Left ventricle myocardium inferior (tissue), 1 donor: ENCODE results near the gene TLR2. TPM values are rescaled to one million over a fixed set of nuclear protein-coding genes. Genes with fewer than 3 reads are reported as not detected.

Experiments
- DNase-seq: peaks from one replicate; pipeline ENCODE4 v3.0.0-alpha.2; 2020
- H3K27ac ChIP-seq: fragments of 200-600 bp; replicated peaks from 2 replicates; pipeline ENCODE4 v1.8.0; 2021
- H3K27me3 ChIP-seq: fragments of 200-600 bp; 2 replicates; pipeline ENCODE4 v1.8.0; 2021; ENCODE audit warnings: low read depth
- H3K36me3 ChIP-seq: fragments of 200-600 bp; 2 replicates; pipeline ENCODE4 v1.8.0; 2021
- H3K4me1 ChIP-seq: fragments of 200-600 bp; 2 replicates; pipeline ENCODE4 v1.8.0; 2021
- H3K4me3 ChIP-seq: fragments of 200-600 bp; 2 replicates; pipeline ENCODE4 v1.8.0; 2021; ENCODE audit warnings: mild to moderate bottlenecking, moderate library complexity
- H3K9me3 ChIP-seq: fragments of 200-600 bp; replicated peaks from 2 replicates; pipeline ENCODE4 v1.8.0; 2021
- CTCF ChIP-seq: fragments of 200-600 bp; IDR thresholded peaks from 2 replicates; pipeline ENCODE4 v1.8.0; 2021; ENCODE audit warnings: antibody characterized with exemption, mild to moderate bottlenecking, borderline replicate concordance
- intact Hi-C: fragments of 100-400 bp; cut with micrococcal nuclease; formaldehyde crosslinking; loops from one replicate; pipeline ENCODE4 v1.11.0; 2022
- long read RNA-seq: library from polyadenylated mRNA; unstranded; transcript quantifications from one replicate; pipeline ENCODE4 v2.0.0, GENCODE V29; 2021
- total RNA-seq: library from RNA; stranded (reverse); fragmentation: NEBNext Ultra II Directional; extraction: Animal tissue kit (Norgen Biotek cat#: 25700); gene quantifications from one replicate; pipeline ENCODE4 v1.2.1, GENCODE V29; 2021
- donor health status: DM: no; HTN: yes; CAD: no; lungs with severe emphysema.

Gene TLR2
- 2.8 TPM for total RNA-seq
- long read RNA-seq, partial matches to known transcripts: 0 of 3 reads
- long read RNA-seq, other reads (novel, unspliced or antisense): 3 of 3 reads

DNA sequence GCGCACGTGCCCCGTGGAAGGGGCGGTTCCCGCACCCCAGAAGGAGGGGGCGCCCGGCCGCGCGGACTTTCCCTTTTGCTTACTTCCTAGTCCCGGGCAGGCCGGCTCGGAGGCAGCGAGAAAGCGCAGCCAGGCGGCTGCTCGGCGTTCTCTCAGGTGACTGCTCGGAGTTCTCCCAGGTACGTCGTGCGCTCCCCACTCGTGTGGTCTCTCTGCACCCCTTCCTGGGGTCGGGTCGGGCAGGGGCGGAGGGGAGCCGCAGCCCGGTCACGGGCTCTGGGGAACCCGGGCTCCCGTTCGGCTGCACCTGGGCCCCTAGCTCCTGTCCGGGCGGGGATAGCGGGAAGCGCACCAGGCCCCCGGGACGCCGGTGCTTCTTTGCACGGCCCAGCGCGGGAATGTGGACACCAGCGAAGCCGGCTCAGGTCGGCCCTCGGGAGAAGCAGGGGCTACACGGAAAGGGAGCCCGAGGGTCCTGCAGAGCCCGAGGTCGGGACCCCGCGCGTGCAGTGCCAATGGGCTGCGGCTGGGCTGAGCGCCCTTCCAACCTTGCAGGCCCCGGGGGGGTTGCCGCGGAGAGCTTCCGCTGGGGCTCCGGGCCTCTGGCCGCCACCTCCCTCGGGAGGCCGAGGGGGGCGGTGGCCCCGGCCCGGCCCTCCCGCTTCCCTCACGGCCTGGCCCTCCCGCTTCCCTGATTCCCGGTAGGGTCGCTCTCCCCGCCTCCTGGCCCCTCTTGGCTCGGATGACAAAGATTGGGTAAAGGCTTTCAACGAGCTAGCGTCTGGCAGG is at the start of gene TLR2:
TSS of gene TLR2 (plus strand) at position 99 of the 789 bp plus-strand sequence. CDS start 18,628 bp downstream, outside the sequence.
- intact Hi-C loops: no loop called here
- peaks cover 18% of the 10 kb centered on the region for H3K4me1 ChIP-seq
- H3K27ac ChIP-seq: peak within 1 kb of the TSS; percentile 55
- peaks cover 55% of the 10 kb centered on the region for H3K27me3 ChIP-seq
- peak; percentile 70 for DNase-seq
- H3K9me3 ChIP-seq: peaks cover 22% of the 10 kb centered on the region
- peak within 1 kb of the TSS; percentile 76 for H3K4me3 ChIP-seq
- peaks cover 15% of the 10 kb centered on the region for H3K36me3 ChIP-seq
- TF ChIP-seq CTCF: no peak

DNA sequence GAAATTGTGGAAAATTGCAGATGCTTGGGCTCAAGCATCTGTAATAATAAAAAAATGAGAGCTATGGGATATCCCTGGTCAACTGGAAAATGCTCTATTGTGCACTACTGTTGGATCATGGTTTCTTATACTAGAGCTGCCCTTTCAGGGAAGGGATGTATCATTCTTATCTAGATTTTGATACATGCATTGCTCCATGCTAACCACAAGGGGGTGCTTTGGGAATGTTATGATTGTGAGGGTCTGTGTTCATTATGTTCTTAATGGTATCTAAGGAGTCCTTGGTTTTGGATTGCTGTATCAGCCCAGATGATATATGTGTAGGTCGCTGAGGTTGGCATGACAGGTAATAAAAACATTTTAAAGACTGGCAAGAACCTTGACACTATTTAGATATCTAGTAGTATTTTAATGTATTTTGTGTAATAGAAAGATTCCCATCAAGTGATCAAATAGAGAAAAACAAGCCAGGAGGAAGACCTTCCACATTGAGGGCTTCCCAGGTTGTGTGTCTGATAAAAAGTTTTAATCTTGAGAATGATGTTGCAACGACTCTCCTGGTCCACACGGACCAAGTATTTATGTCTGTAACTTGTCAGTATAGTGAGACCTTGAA is 49.2 kb upstream of the TLR2 start:
- no peak for DNase-seq
- no peaks in the 10 kb centered on the region for H3K27me3 ChIP-seq
- no peaks in the 10 kb centered on the region for H3K4me1 ChIP-seq
- peaks cover 76% of the 10 kb centered on the region for H3K36me3 ChIP-seq
- no peaks in the 10 kb centered on the region for H3K9me3 ChIP-seq
- intact Hi-C loops: loop anchor here (5.0 kb wide), 1 partner anchor 117 kb away; no protein-coding TSS in a partner anchor
- H3K4me3 ChIP-seq: no peak overlapping the region
- TF ChIP-seq CTCF: peak; percentile 69
- H3K27ac ChIP-seq: no peak overlapping the region

DNA sequence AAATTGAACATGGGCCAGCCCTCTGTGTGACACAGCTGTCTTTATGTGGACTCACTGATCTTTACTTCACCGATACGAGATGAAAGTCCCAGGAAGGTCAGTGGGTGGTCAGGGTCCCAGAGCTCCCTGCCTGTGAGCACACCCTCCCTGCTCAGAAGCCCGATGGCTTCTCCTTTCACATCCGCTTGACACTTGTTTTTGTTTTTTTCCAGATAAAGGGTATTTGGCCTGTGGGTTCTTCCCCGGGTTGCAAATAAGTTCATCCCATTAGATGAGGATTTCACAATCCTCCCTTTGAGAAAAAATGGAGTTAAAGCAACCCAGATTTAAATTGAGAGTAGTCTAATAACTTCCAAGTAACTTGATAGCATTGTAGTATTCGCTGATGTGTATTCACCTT is 48.2 kb upstream of the TLR2 start:
- peaks cover 66% of the 10 kb centered on the region for H3K36me3 ChIP-seq
- DNase-seq: no peak
- H3K4me1 ChIP-seq: no peaks in the 10 kb centered on the region
- intact Hi-C loops: loop anchor here (5.0 kb wide), 1 partner anchor 116 kb away; no protein-coding TSS in a partner anchor
- no peaks in the 10 kb centered on the region for H3K27me3 ChIP-seq
- H3K27ac ChIP-seq: no peak overlapping the region
- no peak overlapping the region for H3K4me3 ChIP-seq
- no peak for TF ChIP-seq CTCF
- no peaks in the 10 kb centered on the region for H3K9me3 ChIP-seq

GRCh38 chr4:153637201-153637600 is 46.9 kb upstream of the TLR2 start:
- DNase-seq: no peak
- peaks cover 52% of the 10 kb centered on the region for H3K36me3 ChIP-seq
- no peak for TF ChIP-seq CTCF
- no peak overlapping the region for H3K27ac ChIP-seq
- H3K4me3 ChIP-seq: no peak overlapping the region
- no peaks in the 10 kb centered on the region for H3K4me1 ChIP-seq
- no peaks in the 10 kb centered on the region for H3K9me3 ChIP-seq
- intact Hi-C loops: loop anchor here (5.0 kb wide), 1 partner anchor 115 kb away; no protein-coding TSS in a partner anchor
- no peaks in the 10 kb centered on the region for H3K27me3 ChIP-seq

GRCh38 chr4:153638011-153638410 is 46.1 kb upstream of the TLR2 start:
- DNase-seq: no peak
- Histone ChIP-seq H3K27me3 (no peaks in the 10 kb centered on the region), H3K4me1 (no peaks in the 10 kb centered on the region), H3K36me3 (peaks cover 44% of the 10 kb centered on the region), H3K9me3 (no peaks in the 10 kb centered on the region), H3K4me3 (no peak overlapping the region), H3K27ac (no peak overlapping the region)
- intact Hi-C loops: loop anchor here (5.0 kb wide), 1 partner anchor 114 kb away; no protein-coding TSS in a partner anchor
- no peak for TF ChIP-seq CTCF
